GM18507 (cell line): Measurements from ENCODE around the gene ABCB7.
"Not testable (repeated sequence)": the region's sequence is repeated elsewhere in the genome, so short reads cannot be mapped to it uniquely, and the experiment has no call there.

ENCODE experiments used
- DNase-seq: peaks from one replicate; pipeline ENCODE4 v3.0.0; 2011; ENCODE audit warnings: low read depth; ENCODE audit not compliant: insufficient read length; ENCODE audit errors: extremely low spot score
- FAIRE-seq: peaks from 2 replicates; lab custom pipeline; 2011; peaks lifted over from hg19 to GRCh38; lab: Jason Lieb, UNC

Gene ABCB7

GRCh38 chrX:75107863-75108509 is 48.1 kb downstream of the ABCB7 start:
- no peak for FAIRE-seq
- no peak for DNase-seq

- DNase-seq (no peak), FAIRE-seq (no peak)
Measured at GRCh38 chrX:75106772-75107171, 49.3 kb downstream of the ABCB7 start.

- FAIRE-seq (no peak), DNase-seq (no peak)
Measured at GRCh38 chrX:75096331-75096730, 59.8 kb downstream of the ABCB7 start.

DNA sequence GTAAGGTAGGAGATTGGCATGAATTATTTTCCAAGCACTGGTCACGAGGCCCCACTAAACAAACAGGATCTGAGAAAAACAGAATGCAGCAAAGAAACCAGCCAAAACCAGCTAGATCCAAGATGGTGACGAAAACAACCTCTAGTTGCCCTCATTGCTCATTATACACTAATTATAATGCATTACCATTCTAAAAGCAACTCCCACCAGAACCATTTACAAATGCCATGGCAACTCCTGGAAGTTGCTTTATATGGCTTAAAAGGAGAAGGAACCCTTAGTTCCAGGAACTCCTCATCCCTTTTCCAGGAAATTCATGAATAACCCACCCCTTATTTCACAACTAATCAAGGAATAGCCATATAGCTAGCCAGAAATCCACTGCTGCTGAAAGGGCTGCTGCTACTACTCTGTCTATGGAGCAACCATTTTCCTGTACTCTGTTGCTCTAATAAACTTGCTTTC is 69.3 kb downstream of the ABCB7 start:
- no peak for FAIRE-seq
- DNase-seq, result no peak

GRCh38 chrX:75084757-75085156 is 71.3 kb downstream of the ABCB7 start:
- no peak for FAIRE-seq
- DNase-seq, result no peak

DNA sequence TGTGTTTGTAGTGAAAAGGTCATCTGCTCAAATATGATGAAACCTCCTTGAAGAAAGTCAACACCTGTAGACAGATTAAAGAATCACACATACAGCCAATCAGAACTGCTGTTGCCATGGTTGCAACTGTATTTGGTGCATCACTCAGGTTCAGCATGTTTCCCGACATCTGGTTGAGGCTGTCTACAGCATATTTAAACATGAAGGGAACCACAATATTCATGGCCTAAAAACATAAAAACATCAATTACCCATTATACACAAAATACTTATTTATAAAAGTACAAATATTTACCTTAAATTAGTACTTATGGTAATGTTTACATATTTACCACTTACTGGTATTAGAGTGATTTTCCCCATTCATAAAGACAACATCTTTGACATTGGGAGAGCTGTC is 79.7 kb downstream of the ABCB7 start:
- FAIRE-seq (no peak), DNase-seq (no peak)

DNA sequence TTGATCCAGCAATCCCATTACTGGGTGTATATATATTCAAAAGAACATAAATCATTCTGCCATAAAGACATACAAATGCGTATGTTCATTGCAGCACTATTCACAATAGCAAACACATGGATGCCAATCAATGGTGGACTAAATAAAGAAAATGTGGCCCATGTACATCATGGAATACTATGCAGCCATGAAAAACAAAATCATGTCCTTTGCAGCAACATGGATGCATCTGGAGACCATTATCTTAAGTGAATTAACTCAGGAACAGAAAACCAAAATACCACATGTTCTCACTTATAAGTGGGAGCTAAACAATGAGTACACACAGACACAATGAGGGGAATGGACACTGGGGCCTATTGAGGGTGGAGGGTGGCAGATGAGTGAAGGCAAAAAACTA is 81.6 kb downstream of the ABCB7 start:
- FAIRE-seq (no peak), DNase-seq (no peak)

GRCh38 chrX:75071334-75071733 is 84.7 kb downstream of the ABCB7 start:
- DNase-seq (no peak), FAIRE-seq (no peak)

DNA sequence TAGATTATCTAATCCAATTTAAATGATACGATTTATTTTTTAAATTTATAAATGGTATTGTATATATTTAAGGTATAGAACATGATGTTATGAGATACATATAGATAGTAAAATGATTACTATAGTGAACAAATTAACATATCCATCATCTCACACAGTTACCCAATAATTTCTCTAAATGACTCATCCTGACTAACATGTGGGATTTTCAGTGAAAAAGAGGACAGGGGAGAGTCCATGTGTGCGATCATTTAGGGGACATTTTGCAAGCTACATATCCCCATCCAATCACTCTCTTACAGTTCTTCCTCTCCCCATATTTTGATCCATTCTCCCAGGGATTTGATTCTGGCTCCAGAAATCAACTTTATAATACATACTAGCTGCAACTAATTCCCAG is 88.2 kb downstream of the ABCB7 start:
- FAIRE-seq (no peak), DNase-seq (no peak)

DNA sequence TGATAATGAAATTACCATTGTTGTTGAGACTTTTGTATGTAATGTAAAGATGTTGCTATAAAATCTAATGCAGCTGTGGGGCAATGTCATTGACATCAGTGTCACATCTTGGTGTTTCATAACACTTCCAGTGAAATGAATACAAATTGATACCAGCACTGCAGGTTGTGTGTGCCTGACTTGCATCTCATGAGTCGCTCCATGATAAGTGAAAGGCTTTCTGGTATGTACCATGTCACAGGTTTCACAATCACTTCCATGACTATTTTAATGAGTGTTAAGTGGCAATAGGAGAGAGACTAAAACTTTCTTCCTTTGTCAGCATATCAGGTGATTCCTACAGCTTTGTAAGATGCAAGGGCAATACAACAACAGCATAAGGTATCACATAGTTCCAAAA is 94.4 kb downstream of the ABCB7 start:
- FAIRE-seq (no peak), DNase-seq (no peak)

DNA sequence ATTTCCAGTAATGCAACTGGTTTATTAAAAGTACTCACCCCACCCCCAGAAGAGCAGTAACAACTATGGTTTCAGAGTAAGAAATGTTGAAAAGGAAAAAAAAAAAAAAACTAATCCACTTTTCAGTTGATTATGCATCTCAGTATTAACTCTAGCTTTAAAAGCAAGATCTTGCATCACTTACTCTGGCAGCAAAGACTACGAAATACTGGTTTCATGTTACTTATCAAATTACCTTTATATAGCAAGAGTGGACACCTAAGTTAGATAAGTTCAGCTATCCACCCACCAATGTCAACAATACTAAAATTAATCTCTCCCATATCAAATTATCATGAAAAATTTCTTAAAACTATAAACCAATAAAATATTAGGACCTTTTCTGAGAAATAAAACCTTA is 105.0 kb downstream of the ABCB7 start:
- DNase-seq (no peak), FAIRE-seq (no peak)

DNA sequence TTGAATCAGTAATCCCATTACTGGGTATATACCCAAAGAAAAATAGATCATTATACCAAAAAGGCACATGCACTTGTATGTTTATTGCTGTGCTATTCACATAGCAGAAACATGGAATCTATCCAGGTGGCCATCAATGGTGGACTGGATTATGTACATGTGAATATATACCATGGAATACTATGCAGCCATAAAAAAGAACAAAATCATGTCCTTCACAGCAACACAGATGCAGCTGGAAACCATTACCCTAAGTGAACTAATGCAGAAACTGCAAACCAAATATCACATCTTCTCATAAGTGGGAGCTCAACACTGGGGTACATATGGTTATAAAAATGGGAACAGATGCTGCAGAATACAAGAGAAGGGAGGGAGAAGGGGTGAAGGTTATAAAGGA is 110.7 kb downstream of the ABCB7 start:
- DNase-seq (no peak), FAIRE-seq (no peak)

- FAIRE-seq, DNase-seq: not testable (repeated sequence)
Measured at GRCh38 chrX:75044142-75044541, 111.9 kb downstream of the ABCB7 start.

DNA sequence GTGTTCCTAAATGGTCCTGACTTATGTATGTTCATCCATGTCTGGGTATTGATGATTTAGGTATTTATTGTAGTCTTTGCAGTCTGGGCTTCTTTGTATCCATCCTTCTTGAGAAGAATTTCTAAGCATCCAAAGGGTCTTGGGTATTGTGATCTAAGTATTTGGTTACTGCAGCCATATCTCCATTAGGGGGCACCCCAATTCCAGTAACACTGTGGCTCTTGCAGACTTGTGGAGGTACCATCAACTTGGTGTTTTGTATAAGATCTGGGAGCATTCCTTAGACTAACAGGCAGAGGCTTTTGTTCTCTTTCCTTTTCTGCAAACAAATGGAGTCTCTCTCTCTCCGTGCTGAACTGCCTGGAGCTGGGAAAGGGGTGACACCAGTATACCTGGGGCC is 117.2 kb downstream of the ABCB7 start:
- FAIRE-seq, result no peak
- DNase-seq, result no peak
